Cerebellar nuclear complex (tissue), 1 donor: Measurements from ENCODE around the gene MADCAM1.
"Not testable (repeated sequence)": the region's sequence is repeated elsewhere in the genome, so short reads cannot be mapped to it uniquely, and the experiment has no call there.

Experiments used
- DNase-seq, 2 experiments: peaks; one replicate each; lab custom pipeline; 2025; lab: John Stamatoyannopoulos, UW

MADCAM1 gene

DNA sequence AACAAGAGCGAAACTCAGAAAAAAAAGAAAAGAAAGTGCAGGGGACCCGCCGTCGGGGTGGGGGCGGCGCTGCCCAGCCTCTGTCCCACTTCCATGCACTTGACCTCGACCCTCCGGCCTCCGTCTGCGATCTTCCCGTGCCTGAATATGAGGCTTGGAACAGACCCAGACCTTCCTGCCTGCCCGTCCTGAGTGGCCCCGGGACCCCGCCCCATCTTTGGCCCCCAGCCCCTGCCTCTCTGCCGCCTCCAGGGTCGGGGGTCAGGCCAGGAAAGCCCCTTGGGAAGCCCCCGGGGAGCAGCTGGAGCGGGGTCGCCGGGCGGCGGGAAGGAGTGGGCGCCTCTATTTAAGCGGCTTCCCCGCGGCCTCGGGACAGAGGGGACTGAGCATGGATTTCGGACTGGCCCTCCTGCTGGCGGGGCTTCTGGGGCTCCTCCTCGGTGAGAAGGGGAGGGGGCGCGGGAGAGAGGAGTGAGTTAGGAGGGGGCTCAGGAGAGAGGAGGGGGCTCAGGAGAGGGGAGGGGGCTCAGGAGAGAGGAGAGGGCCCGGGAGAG, at the start of gene MADCAM1:
Gene MADCAM1 (plus strand): TSS at position 375 of the 554 bp plus-strand sequence. CDS start 14 bp downstream, at position 389.
- no peak for DNase-seq

DNA sequence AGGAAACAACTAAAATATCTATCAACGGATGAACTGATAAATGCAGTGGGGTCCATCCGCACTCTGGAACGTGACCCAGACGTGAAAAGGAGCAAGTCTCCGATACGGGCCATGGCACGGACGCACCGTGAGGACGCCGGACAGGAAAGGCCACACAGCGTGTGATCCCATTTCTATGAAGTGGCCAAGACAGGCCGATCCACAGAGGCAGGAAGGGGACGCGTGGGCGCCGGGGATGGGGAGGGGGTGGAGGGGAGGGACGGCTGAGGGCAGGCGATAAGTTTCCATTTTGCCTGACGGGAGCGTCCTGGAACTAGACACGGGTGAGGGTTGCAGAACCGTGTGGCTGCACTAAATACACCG, 49.2 kb upstream of the MADCAM1 start:
- DNase-seq, result no peak

DNA sequence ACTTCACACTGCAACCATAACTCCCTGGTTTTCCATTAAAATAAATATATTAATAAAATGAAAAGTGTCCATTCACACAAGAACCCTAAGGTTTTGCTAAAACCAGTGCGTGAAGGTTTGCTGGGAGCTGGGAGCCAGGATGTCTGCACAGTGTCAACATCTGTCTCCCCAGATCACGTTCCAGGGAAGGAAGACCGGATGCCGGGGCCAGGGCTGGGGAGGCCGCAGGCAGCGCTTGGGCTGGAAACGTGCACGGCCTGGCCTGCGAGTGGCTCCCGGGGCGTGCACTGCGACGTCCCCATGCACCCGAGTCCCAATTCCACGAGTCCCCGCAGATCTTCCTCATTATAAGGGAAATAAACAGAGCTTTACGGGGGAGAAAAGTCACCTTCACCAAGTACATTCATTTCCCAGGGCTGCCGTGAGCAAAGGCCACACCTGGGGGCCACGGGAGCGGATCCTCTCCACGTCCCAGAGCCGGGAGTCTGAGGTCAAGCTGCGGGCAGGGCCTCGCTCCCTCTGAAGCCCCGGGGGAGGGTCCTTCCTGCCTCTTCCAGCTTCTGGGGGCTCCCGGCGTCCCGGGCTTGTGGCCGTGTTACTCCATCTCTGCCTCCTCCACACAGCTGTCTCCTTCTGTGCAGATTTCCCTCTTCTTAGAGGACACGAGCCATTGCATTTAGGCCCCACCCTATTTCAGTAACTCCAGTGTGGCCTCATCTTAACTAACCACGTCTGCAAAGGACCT, 48.3 kb upstream of the MADCAM1 start:
- DNase-seq, result no peak

DNA sequence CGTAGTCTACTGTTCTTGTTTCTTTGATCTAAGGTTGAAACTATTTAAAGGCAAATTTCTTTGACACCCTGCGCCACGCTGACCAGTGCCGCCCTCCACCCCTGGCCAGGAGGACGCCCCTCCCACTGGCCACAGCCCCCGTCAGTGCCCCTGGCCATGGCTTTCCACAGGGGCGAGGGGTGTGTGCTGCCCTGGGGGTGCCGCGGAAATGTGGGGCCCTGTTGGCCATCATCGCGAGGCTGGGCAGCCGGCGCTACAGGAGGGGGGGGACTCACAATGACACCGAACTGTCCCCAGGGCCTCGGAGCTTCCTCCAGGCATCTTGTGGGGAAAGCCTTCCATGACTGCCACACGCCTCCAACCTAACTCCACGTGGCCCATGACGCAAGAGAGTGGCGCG, 46.4 kb upstream of the MADCAM1 start:
- no peak for DNase-seq

DNA sequence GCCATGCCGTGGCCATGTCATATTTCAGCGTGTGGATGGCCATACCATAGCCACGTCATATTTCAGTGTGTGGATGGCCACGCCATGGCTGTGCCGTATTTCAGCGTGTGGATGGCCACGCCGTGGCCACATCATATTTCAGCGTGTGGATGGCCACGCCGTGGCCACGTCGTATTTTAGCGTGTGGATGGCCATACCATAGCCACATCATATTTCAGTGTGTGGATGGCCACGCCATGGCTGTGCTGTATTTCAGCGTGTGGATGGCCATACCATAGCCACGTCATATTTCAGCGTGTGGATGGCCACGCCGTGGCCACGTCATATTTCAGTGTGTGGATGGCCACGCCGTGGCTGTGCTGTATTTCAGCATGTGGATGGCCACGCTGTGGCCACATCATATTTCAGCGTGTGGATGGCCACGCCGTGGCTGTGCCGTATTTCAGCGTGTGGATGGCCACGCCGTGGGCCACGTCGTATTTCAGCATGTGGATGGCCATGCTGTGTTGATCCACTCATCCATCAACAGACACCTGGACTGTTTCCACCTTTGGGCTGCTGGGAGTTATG, 45.3 kb upstream of the MADCAM1 start:
- DNase-seq, result not testable (repeated sequence)

DNA sequence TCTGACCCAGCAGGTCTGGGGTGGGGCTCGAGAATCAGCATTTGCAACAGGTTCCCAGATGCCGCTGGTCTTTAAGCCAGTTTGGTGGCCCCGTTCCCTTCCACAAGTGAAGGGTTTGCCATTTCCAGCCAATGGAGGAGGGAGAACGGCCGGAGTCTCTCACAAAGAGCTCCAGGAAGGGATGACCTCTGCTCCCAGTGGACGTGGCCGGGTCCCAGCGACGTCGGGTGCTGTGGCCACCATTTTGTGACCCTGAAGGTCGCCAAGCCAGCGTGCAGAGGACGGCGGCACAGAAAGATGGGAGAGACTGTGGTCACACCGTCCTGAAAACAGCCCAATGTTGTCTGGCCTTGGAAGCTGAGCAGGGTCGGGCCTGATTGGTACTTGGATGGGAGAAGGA, 43.5 kb upstream of the MADCAM1 start:
- DNase-seq, result no peak

DNA sequence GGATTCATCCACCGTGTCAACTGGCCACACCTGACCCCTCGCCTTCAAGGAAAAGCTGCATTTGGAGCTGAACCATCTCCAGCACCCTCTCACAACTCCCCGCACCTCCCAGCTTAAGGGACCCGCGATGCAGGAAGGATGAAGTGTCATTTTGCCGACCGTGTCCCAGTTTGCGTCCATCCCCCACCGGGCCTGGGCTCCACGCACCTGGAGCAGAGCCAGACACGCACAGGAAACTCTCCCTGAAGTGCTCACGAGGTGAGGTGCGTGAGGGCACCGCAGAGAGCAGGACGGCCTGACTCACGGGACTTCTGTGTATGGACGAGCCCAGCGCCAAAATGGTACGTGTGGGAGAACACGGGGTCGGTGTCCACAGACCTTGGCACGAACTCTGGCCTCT, 42.7 kb upstream of the MADCAM1 start:
- DNase-seq, result no peak

DNA sequence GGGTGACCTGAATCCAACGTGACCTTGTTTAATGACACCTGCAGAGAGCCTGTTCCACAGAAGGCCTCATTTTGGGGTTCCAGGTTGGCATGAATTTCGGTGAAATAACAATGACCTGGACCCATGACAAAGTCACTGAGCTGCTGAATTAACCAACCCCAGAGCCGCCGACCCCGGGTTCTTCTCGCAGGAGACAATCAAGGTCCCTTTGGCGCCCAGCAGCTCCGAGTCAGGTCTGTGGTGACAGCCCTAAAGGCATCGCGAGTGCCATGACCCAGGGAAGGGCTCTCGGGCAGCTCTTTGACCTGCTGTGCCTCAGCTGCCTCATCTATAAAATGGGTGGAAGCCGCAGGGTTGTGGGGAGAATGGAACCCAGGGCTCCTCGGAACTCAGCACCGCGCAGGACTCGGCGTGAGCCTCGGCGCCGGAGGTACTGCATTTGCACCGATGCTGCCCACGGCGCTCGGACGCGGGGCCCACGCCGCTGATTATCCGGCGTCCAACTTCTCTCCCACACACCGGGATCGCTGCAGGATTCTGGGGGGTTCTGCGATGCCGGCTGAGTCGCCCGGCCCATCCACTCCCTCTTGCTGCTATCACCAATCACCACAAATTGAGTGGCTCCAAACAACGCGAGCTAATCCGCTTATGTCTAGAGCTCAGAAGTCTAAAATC, 41.1 kb upstream of the MADCAM1 start:
- no peak for DNase-seq

DNA sequence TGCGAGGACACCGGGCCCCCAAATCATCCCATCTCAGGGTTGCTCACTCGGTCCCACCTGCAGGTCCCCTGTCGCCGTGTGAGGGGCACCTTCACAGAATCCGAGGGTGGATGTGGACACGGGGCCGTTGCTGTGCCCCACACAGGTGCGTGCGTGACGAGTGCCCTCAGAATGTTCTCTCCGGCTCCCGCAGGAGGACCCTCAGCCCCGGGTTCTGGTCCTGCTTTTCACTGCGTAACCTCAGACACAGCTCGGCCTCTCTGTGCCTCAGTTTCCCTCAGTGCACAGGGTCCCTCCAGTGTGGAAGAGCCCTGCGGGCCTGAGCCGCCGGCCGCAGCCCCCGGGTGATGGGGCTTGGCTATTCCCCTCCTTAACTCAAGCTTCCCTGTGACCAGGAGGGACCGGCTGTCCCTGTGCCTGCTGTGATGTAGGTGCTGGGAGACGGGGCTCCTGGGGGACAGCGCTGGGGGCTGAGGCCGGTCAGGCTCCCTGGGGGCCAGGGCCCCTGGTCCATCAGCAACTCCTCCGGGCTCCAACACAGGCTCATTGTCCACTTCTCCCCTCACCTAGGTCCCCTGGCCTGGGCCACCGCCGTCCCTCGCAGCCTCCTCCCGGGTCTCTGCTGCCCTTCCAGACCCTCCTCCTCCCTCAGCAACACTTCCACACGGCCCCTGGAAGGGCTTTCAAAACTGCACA, 40.3 kb upstream of the MADCAM1 start:
- DNase-seq, result no peak

DNA sequence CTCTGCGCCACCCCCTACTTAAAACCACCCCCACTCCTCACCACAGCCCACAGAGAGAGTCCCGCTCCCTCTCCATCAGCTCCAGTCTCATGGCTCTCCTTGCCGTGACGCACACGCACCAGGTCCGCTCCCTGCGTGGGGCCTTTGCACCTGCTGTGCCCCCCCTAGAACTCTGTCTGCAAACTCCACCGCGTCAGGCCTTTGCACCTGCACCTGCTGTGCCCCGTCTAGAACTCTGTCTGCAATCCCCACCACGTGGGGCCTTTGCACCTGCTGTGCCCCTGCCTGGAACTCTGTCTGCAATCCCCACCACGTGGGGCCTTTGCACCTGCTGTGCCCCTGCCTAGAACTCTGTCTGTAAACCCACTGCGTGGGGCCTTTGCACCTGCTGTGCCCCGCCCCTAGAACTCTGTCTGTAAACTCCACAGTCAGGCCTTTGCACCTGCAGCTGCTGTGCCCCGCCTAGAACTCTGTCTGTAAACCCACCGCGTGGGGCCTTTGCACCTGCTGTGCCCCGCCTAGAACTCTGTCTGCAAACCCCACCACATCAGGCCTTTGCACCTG, 39.7 kb upstream of the MADCAM1 start:
- no peak for DNase-seq

DNA sequence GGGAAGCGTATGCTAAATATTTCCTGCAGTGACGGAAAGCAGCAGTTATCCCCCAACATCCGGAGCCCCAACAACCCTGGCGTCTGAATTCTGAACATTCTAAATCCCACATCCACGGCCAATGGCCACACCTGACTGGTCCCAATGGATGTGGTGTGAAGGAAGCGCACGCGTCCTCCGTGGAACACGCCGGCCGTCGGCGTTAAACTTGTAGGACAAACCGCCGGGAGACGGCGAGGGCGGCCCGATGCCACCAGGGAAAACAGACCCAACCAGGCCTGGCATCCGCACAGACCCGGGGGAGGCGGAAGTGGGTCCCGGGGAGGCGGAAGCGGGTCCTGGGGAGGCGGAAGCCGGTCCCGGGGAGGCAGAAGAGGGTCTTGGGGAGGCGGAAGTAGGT, 38.6 kb upstream of the MADCAM1 start:
- DNase-seq, result no peak

DNA sequence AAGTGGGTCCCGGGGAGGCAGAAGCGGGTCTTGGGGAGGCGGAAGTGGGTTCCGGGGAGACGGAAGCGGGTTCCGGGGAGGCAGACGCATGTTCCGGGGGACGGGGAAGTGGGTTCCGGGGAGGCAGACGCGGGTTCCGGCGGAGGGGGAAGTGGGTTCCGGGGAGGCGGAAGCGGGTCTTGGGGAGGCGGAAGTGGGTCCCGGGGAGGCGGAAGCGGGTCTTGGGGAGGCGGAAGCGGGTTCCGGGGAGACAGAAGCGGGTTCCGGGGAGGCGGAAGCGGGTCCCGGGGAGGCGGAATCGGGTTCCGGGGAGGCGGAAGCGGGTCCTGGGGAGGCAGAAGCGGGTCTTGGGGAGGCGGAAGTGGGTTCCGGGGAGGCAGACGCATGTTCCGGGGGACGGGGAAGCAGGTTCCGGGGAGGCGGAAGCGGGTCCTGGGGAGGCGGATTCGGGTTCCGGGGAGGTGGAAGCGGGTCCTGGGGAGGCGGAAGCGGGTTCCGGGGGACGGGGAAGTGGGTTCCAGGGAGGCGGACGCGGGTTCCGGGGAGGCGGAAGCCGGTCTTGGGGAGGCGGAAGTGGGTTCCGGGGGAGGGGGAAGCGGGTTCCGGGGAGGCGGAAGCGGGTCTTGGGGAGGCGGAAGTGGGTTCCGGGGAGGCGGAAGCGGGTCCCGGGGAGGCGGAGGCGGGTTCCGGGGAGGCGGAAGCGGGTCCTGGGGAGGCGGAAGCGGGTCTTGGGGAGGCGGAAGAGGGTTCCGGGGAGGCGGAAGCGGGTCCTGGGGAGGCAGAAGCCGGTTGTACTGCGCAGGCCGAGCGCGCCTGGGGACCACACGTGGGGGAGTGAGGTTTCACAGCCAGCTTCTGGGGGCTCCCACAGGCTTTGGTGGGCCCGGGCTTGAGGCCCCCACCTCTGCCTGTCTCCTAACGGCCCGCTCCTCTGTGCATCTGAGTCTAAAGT, 37.9 kb upstream of the MADCAM1 start:
- DNase-seq, result no peak

DNA sequence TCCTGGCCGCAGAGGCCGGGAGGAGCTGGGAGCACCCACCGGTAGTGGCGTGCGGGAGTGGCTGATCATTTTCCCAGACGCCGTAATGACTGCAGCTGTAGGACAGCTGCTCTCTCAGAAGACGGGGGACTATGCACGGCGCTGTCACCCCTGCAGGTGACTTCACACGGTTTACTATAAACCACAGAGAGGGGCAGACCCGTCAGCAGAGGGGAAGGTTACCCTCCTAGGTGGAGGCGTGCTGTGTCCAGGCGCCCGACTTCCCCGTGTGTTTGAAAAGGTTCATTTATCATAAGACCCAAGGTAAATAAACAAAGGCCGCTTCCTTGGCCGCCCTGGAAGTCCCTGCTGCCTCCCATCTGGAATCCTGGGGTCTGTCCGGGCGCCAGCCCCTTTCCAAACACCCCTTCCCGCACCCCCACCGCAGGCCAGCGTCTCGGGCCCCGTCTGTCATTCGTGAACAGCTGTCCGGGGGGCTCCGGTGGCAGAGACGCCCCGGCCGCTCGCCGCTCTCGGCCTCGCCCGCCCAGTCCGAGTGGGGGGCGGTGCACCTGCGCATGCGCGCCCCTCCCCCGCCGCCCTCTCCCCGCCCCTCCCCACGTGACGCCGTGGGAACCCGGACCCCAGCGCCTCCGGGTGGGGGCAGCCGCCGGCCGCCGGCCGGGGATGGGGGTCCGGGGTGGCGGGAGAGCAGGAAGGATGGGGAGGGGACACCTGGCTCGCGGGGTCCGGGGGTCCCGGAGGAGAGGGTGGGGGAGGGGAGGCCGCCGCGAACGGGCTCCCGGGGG, 36.4 kb upstream of the MADCAM1 start:
- DNase-seq, result no peak

DNA sequence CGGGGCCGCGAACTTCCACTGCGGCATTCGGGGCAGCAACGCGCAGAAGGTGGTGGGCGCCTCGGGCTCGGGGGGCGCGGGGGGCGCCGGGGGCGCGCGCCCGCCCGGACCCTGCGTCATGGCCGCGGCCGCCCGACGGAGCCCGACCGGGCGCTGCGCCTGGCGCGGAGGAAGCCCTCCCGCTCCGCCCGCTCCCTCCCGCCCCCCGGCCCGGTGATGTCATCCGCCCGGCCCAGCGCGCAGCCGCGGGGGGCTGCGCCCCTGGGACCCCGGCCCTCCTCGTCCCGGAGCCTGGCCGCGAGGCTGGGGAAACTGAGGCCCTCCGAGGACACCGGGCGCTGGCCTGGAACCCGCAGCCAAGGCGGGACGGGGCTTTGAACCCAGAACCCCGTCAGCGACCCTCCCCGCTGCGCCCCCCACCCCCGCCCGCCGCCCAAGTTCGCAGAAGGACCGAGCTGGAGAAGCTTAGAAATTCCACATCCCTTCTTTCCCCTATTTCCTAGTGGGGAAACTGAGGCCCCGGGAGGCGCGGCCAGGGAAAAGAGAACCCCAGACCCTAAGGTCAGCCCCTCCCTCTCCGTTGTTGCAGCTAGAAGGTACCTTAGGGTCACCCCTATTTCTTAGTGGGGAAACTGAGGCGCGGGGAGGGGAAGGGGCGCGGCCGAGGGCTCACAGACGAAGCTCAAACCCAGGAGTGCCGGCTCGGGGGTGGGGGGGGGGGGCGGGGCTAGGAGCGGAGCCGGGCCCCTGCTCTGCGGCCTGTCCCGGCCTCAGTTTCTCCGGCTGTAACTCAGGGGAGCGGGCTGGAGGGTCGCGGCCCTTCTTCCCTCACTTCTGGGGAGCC, 35.2 kb upstream of the MADCAM1 start, which contains the start of gene SHC2:
Gene SHC2 (minus strand): TSS at position 157 of the 844 bp plus-strand sequence. CDS start 37 bp downstream, at position 120.
- DNase-seq, result no peak

DNA sequence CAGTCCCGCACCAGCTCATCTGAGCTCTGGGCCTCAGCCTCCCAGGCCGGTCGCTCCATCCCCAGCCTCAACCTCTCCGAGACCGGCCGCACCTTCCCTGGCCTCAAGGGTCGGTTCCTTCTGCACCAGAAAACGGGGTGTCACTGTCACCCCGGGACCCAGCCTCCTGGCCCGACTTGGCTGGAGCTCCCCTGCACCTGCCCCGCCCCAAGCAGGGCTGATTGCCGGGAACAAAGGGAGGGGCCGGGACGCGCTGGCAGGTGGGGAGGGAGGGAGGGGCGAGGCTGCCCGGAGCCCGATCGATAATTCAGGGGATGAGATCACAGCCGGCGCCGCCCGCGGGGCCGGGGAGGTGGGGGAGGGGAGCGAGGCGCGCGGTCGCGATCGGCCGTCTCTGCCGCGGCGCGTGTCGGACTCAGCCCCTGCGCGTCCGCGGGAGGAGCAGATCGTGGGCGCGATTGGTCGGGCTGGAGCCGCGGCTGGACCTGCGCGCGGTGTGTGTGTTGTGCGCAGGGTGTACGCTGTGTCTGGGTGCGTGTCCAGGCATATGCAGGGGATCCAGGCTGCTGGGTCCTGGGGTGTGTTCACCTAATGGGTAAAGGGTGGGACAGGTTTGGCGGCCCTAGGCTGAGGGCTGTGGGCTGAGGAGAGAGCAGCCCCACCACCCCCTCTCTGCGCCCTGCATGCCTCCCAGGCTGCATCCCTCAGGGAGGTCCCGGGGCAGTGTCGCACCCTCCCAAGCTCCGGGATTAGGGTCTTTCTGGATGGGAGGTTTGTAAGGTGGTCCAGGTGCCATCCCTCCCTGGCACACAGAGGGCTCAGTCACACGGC, 34.4 kb upstream of the MADCAM1 start:
- DNase-seq, result no peak

DNA sequence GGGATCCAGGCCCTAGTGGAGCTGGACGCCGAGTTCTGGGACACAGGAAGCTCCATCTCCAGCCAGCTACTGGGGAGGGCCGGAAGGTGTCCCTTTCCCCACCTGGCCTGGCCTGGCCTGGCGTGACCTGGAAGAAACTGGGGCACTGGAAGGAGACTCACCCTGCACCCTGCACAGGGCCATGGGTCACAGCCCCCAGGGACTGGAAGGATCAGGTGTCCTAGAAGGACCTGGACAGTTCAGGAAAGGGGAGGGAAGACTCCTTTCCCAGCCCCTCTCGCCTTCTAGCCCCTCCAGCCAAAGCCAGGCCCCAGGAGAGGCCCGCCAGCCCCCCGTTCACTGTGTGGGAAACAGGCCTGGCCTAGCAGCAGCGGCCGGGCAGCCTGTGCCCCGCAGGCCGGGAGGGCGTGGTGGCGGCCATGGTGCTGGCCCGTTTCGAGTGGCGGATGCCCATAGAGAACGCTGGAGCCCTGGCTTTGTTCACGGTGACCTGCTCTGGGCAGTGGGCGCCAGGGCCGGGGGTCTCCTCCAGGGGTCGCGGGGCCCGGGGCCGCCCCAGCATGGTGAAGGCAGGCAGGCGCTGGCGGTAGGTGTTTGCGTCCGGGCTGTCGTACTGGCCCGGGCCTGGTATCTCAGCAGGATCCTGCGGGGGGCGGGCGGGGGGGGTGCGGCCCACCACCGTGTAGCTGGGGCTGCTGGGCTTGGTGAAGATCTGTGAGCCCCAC, 32.6 kb upstream of the MADCAM1 start:
- no peak for DNase-seq

DNA sequence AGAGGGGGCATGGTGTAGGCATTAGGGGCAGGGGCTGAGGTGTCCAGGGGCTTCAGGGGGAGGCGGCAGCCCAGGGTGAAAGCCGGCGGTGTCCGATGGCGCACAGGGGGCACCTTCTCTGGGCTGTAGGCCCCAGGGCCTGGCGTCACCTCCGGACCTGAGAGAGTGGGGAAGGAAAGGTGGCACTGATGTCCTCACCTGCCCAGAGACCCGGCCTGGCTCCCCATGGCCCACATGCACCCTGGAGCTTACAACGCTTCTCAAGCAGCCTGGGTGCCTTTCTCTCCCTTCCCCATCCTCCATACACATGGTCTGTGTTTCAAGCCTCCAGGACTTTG, 32.1 kb upstream of the MADCAM1 start:
- no peak for DNase-seq
